ENCODE data around the gene TMEM26. TPM values are rescaled to one million over a fixed set of nuclear protein-coding genes. Genes with fewer than 3 reads are reported as not detected.
"Not testable (repeated sequence)": the region's sequence is repeated elsewhere in the genome, so short reads cannot be mapped to it uniquely, and the experiment has no call there.

TMEM26 gene
- total RNA-seq, 2 experiments from 2014 or later = not detected

DNA sequence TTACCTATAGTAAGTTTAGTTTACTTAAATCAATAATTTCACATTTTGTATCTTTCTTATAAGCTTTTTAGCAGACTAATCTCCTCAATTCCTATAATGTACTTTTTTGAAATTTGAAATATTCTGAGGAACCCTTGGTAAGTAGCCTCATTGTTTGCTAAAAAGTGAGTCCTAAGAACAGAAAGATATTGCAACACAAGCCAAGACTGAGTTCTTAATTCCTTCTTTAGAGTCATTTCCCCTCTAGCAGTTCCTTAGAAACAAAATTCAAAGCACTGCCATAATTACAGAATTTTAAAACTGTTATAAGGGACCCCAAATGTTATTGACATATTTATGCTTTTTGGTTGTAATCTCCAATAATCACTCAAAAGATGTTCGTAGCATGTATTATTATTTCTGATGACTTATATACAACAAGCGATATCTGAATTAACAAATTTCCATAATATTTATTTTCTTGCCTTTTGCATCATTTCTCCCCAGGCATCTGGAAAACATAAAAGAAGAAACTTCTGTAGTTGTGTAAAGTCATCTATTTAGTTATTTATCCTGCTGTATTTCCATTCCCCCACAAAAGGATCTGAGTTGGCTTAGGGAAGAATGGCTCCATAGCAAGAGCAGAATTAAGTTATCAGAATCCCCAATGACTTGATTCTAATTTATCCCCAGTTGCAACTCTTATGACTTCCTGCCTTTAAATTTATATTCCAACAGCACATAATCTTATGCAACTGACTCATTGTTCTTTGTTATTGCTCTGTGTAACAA lies 67.8 kb downstream of the TMEM26 start:
- ATAC-seq (no peak), DNase-seq (no peak)
- intact Hi-C loops (cut with micrococcal nuclease) = no loop called here
- Mint-ChIP-seq H3K9me3 (no peaks in the 10 kb centered on the region), H3K4me3 (no peak overlapping the region), H3K27me3 (peaks cover 1% of the 10 kb centered on the region), H3K4me1 (ENCODE audit: low read depth) (no peaks in the 10 kb centered on the region), H3K27ac (no peak overlapping the region), H3K36me3 (ENCODE audit: low read depth) (no peaks in the 10 kb centered on the region)
- ChIA-PET POLR2A (no interaction called here), CTCF (no interaction called here)
- no peak for TF ChIP-seq CTCF (IDR thresholded peaks at IDR 0.05)

DNA sequence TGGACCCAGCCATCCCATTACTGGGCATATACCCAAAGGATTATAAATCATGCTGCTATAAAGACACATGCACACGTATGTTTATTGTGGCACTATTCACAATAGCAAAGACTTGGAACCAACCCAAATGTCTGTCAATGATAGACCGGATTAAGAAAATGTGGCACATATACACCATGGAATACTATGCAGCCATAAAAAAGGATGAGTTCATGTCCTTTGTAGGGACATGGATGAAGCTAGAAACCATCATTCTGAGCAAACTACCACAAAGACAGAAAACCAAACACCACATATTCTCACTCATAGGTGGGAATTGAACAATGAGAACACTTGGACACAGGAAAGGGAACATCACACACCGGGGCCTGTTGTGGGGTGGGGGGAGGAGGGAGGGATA lies 72.0 kb downstream of the TMEM26 start:
- ATAC-seq; H3K9me3 Mint-ChIP-seq; H3K4me1 Mint-ChIP-seq (ENCODE audit: low read depth): not testable (repeated sequence)

GRCh38 chr10:61378865-61379264 lies 74.3 kb downstream of the TMEM26 start:
- intact Hi-C loops (cut with micrococcal nuclease) = no loop called here
- TF ChIP-seq CTCF (IDR thresholded peaks at IDR 0.05) = no peak
- ATAC-seq = no peak
- no peaks in the 10 kb centered on the region for H3K4me1 Mint-ChIP-seq (ENCODE audit: low read depth)
- ChIA-PET CTCF (interaction anchor here (1.1 kb wide), 1 partner anchor 8 kb away, joined by 3 read pairs; no protein-coding TSS in a partner anchor), POLR2A (no interaction called here)
- H3K27ac Mint-ChIP-seq = no peak overlapping the region
- no peak overlapping the region for H3K4me3 Mint-ChIP-seq
- H3K9me3 Mint-ChIP-seq = peaks cover 4% of the 10 kb centered on the region
- H3K27me3 Mint-ChIP-seq = peaks cover 4% of the 10 kb centered on the region
- H3K36me3 Mint-ChIP-seq (ENCODE audit: low read depth) = no peaks in the 10 kb centered on the region
- no peak for DNase-seq

More for the DNA sequence above, 72.0 kb downstream of the TMEM26 start:
- POLR2A ChIA-PET; intact Hi-C loops (cut with micrococcal nuclease); H3K27ac Mint-ChIP-seq; CTCF ChIA-PET; H3K4me3 Mint-ChIP-seq; DNase-seq; H3K36me3 Mint-ChIP-seq (ENCODE audit: low read depth); H3K27me3 Mint-ChIP-seq: not testable (repeated sequence)

GRCh38 chr10:61376908-61377368 lies 76.2 kb downstream of the TMEM26 start:
- H3K27ac Mint-ChIP-seq = no peak overlapping the region
- DNase-seq = no peak
- no peaks in the 10 kb centered on the region for H3K36me3 Mint-ChIP-seq (ENCODE audit: low read depth)
- intact Hi-C loops (cut with micrococcal nuclease) = no loop called here
- no peaks in the 10 kb centered on the region for H3K4me1 Mint-ChIP-seq (ENCODE audit: low read depth)
- POLR2A ChIA-PET = no interaction called here
- ATAC-seq = no peak
- no peak for TF ChIP-seq CTCF (IDR thresholded peaks at IDR 0.05)
- no peak overlapping the region for H3K4me3 Mint-ChIP-seq
- H3K27me3 Mint-ChIP-seq = peaks cover 6% of the 10 kb centered on the region
- CTCF ChIA-PET = no interaction called here
- peaks cover 4% of the 10 kb centered on the region for H3K9me3 Mint-ChIP-seq

- Mint-ChIP-seq H3K36me3 (ENCODE audit: low read depth) (no peaks in the 10 kb centered on the region), H3K27ac (no peak overlapping the region), H3K27me3 (peaks cover 6% of the 10 kb centered on the region), H3K4me1 (ENCODE audit: low read depth) (no peaks in the 10 kb centered on the region), H3K9me3 (peaks cover 4% of the 10 kb centered on the region), H3K4me3 (no peak overlapping the region)
- DNase-seq (no peak), ATAC-seq (no peak)
- TF ChIP-seq CTCF (IDR thresholded peaks at IDR 0.05) = no peak
- POLR2A ChIA-PET = no interaction called here
- intact Hi-C loops (cut with micrococcal nuclease) = no loop called here
- CTCF ChIA-PET = interaction anchor here (1.2 kb wide), 1 partner anchor 62 kb away, joined by 3 read pairs; no protein-coding TSS in a partner anchor
Measured at GRCh38 chr10:61376377-61376776, 76.8 kb downstream of the TMEM26 start.

Measured in activated CD8-positive, alpha-beta T cell treated with anti-CD3 and anti-CD28 coated beads for 36 hours (primary cell).